Measurements from ENCODE around the gene RHOB. TPM values are rescaled to one million over a fixed set of nuclear protein-coding genes. Genes with fewer than 3 reads are reported as not detected.
"Not testable (repeated sequence)": the region's sequence is repeated elsewhere in the genome, so short reads cannot be mapped to it uniquely, and the experiment has no call there.

RHOB gene
- 199 TPM for total RNA-seq
- long read RNA-seq, transcript RHOB-201 (1 exons, 2,372 nt): major isoform, 157 of 158 reads
- long read RNA-seq, partial matches to known transcripts: 0 of 158 reads
- long read RNA-seq, other reads (novel, unspliced or antisense): 1 of 158 reads

DNA sequence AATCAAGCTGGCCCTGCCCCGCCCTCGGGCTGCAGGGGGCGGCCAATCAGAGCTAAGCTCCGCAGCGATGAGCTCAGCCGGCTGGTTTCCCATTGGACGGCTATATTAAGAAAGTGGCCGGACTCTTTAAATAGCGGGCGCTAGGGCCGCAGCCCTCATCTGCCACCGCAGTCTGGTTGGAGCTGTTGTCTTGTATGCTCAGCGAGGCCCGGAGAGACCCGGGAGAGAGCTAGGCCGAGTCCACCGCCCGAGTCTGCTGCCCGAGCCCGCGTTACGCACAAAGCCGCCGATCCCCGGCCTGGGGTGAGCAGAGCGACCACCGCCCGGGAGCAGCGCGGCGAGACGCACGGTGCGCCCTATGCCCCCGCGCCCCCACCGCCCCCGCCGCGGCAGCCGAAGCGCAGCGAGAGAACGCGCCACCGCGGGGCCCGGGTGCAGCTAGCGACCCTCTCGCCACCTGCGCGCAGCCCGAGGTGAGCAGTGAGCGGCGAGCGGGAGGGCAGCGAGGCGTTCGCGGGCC lies at the start of gene RHOB:
RHOB (plus strand) TSS at position 158 of the 520 bp plus-strand sequence. CDS start 392 bp downstream, outside the sequence.
- DNase-seq (peak; percentile 98), ATAC-seq (ENCODE audit: poor library complexity) (peak; percentile 89)
- intact Hi-C loops (cut with DNase I): no loop called here

DNA sequence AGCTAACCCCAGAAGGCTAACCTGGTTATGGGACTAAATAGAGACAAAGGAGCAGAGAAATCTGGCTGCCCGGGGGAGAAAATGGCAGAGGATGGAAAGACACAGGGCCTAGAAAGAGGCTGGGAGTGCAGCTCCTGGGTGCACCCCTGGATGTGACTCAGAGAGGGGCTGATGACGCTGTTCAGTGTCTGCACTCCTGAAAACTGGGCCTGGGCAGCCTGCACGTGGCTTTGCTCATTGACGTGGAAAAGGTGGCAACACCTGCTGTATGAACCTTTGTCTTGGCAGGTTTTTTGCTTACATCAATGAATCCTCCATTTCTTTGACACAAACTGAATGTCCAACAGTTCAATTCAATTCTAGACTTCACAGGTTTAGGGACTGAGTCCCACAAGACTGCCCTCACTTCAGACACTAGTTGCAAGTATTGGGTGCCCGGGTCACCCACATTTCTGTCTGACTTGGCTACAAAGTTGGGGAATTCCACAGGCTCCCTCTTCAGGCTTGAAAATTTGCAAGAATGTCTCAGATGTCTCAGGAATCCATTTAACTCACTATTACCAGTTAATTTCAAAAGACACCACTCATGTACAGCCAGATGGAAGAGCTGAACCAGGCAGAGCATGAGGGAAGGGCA lies 48.9 kb upstream of the RHOB start:
- ATAC-seq (ENCODE audit: poor library complexity): no peak
- DNase-seq: no peak
- intact Hi-C loops (cut with DNase I): no loop called here

DNA sequence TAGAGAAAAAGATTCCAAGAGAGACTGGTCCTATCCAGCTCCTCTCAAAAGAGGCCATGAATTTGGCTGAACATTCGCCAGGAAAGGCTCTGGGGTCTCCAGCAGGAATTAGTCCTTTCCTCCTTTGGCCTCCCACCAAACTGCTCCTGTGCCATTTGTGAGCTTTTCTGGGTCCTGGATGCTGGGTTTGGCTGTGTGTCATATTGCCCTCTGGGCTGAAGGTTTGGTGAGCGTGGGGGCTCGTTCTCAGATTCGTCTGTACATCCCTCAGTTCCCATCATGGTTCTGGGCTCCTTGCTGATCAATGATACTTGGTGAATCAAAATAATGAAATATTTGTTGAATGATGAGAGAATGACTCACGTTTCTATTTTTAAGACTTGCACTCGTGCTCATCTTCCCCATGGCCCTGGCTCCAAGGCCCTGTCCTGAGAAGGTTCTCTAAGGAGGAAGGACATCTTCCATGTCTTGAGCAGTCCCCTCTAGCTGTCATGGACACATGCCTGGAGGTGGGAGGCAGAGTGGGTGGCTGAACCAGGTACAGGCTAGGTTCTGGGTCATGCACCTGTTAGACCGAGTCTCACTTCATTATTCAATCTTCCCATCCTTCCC lies 47.8 kb upstream of the RHOB start:
- intact Hi-C loops (cut with DNase I): no loop called here
- DNase-seq: no peak
- no peak for ATAC-seq (ENCODE audit: poor library complexity)

DNA sequence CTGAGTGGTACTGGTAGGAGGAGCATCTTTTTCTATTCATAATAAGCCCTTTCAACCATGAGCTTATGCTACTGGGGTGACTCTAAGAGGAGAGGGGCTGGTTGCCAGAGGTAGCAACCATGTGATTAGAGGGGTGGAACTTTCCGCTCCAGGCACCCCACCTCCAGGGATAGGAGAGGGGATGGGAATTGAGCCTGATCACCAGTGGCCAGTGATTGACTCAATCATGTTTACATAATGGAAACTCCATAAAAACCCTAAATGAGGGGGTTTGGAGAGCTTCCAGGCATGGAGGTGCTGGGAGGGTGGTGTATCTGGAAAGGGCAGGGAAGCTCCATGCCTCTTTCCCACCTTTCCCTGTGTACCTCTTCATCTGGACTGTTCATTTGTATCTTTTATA lies 46.6 kb upstream of the RHOB start:
- ATAC-seq (ENCODE audit: poor library complexity): no peak
- no peak for DNase-seq
- intact Hi-C loops (cut with DNase I): no loop called here

DNA sequence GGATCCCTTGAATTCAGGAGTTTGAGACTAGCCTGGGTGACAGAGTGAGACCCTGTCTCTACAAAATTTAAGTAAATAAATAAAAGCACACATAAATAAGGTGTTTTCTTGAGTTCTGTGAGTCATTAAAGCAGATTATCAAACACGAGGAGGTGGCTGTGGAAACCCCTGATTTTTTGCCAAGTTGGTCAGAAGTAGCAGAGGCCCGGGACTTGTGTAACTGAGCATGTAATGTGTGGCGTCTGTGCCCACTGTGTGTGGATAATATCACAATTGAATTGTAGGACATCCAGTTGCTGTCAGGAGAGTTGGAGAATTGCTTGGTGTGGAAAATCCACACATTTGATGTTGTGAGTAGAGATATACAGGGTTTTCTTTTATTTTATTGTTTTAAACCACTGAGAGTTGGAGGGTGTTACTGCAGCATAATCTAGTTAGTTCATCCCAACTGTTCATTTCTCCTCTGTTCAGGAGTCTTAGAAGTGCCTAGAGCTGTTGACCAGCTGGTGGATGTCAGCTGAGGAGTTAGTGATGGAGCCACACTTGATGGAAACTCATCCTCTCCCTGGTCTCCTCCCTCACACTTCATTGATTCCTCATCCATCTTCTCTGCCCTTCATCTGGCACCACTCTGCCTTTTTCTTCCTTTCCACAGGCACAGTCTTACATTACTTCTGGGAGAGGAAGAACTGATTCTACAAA lies 45.9 kb upstream of the RHOB start:
- ATAC-seq (ENCODE audit: poor library complexity): no peak
- DNase-seq: no peak
- intact Hi-C loops (cut with DNase I): no loop called here

DNA sequence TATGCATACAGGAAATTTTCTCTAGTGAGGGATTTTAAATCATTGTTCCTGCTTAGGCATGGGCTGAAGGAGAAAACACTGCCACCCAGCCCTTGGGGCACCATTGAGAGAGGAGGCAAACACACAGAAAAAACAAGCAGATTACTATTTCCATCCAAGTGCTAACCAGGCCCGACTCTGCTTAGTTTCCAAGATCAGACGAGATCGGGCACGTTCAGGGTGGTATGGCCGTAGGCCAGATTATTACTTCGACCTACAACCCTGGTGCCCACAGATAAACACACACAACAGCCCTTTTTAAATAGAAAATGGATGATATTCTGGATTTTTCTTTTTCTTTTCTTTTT lies 45.4 kb upstream of the RHOB start:
- no peak for ATAC-seq (ENCODE audit: poor library complexity)
- intact Hi-C loops (cut with DNase I): no loop called here

DNA sequence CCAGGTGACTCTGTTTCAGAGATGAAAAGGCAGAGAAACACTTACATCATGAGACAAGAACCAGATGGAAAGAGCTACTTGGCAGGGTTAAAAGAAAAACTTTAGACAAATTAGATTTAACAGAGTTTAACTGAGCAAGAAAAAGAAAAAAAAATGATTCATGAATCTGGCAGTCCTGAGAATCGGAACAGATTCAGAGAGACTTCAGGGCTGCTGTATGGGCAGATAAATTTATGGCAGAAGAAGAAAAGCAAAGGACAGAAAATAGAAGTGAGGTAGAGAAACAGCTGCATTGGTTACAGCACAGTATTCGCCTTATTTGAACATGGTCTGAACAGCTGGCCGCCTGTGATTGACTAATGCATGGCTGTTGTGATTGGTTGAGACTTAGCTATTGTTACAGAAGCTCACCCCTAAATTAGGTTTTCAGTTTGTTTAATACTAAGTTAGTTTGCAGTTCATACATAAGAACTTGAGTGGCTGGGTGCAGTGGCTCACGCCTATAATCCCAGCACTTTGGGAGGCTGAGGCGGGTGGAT lies 43.0 kb upstream of the RHOB start:
- intact Hi-C loops (cut with DNase I): no loop called here
- ATAC-seq (ENCODE audit: poor library complexity) (no peak), DNase-seq (no peak)

More for the DNA sequence above, 45.4 kb upstream of the RHOB start:
- DNase-seq: no peak

DNA sequence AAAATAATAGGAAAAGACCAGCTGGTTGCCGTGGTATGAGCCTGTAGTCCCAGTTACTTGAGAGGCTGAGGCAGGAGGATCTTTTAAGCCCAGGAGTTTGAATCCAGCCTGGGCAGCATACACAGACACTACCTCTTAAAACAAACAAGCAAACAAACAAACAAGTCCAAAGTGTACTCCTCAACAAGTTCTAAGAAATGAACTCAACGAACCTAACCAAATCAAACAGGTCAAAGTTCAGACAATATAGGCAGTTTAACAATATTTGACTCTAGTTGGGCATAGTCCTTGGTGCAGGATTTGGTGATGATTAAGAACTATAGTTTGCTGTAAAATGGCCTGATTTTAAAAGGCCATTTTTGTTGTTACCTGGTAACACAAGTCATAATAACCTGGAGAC lies 41.9 kb upstream of the RHOB start:
- ATAC-seq (ENCODE audit: poor library complexity): no peak
- no peak for DNase-seq
- intact Hi-C loops (cut with DNase I): no loop called here

DNA sequence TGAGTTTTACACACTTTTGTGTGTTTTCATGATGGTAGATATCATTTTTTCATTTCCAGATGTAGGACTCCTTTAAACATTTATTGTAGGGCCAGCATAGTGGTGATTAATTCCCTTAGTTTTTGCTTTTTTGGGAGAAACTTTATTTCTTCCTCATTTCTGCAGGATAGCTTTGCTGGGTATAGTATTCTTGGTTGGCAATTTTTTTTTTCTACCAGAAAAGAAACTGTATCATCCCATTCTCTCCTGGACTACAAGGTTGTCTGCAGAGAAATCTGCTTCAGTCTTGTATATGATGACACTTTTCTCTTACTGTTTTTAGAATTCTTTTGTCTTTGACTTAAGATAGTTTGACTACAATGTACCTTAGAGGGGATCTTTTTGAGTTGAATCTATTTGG lies 37.8 kb upstream of the RHOB start:
- no peak for DNase-seq
- intact Hi-C loops (cut with DNase I): no loop called here
- ATAC-seq (ENCODE audit: poor library complexity): no peak

DNA sequence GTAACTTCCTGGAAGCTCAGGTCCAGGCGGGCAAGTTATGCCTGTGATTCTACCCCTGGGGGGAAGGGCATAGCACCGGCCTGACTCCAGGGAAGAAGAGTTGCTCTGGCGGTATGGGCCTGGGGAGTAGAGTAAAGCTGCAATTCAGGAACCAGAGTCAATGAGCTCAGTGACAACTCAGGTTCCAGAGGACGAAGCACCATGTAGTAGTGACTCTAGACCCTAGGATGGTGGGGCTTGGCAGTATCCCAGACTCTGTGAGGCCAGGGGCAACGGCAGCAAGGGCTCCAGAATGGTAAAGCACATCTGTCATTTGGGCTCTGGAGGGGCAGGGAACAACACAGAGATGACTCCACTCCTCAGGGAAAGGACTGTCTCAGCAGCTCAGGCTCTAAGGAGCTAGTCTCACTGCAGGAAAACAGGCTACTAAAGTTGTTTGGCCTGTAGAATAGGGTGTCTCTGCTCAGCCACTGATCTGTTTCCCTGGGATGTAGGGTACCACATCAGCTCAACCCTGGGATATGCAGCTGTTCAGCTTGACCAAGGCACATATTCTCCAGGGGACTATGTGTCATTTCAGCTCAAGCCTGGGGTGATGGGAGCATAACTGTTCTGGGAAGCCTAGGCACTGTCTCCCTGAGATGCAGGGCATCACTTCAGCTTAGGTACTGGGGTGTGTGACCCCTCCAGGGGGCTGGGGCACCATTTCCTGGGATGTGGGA lies 36.2 kb upstream of the RHOB start:
- intact Hi-C loops (cut with DNase I): no loop called here
- ATAC-seq (ENCODE audit: poor library complexity) (peak; percentile 42), DNase-seq (no peak)

DNA sequence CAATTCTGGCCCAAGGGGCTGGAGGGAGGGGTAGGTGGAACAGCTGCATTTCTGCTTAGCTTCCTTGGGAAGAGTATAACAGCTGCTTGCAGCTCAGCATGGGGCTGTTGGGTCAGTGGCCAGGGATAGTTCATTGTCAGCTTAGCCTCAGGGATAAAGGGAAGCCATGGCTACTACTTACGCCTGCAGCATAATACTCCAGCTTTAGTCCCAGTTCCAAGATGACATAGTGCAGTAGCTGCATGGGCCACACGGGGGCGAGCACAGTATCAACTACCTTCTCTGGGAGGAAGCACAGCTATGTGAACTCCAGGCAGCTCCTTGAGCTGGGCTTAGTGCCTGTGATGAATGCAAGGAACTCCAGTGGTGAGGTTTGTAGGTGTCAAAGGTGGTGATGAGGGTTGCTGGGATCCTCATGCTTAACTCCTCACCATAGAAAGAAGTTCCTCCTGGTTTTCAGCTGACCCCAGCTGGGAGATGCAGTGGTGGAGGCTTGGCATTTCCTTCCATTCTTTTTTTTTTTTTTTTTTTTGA lies 35.4 kb upstream of the RHOB start:
- ATAC-seq (ENCODE audit: poor library complexity) (peak; percentile 97), DNase-seq (peak; percentile 94)
- intact Hi-C loops (cut with DNase I): no loop called here

DNA sequence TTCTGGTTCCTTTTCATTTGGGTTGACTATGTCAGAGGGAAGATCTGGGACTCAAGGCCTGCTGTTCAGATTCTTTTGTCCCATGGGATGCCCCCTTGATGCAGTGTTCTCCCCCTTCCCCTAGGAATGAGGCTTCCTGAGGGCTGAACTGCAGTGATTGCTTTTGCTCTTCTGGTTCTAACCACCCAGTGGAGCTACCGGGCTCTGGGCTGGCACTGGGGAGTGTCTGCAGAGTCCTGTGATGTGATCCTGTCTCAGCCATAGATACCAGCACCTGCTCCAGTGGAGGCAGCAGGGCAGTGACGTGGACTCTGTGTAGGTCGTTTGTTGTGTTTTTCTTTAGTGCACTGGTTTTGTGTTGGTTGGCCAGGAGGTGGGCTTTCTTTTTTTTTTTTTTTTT lies 32.1 kb upstream of the RHOB start:
- intact Hi-C loops (cut with DNase I): no loop called here
- DNase-seq (no peak), ATAC-seq (ENCODE audit: poor library complexity) (no peak)

DNA sequence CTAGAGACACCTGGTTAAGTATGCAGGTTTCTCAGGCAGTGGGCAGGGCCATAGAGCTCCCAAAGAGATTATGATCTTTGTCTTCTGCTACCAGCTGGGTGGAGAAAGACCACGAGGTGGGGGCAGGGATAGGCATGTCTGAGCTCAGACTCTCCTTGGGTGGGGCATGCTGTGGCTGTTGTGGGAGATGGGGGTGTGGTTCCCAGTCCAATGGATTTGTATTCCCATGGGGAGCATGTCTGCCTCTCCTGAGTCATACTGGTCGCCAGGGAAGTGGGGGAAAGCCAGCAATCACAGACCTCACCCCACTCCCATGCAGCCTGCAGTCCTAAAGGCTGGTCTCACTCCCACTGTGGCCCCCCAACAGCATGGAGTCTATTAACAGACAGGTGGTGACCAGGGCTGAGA lies 31.4 kb upstream of the RHOB start:
- no peak for ATAC-seq (ENCODE audit: poor library complexity)
- intact Hi-C loops (cut with DNase I): no loop called here

DNA sequence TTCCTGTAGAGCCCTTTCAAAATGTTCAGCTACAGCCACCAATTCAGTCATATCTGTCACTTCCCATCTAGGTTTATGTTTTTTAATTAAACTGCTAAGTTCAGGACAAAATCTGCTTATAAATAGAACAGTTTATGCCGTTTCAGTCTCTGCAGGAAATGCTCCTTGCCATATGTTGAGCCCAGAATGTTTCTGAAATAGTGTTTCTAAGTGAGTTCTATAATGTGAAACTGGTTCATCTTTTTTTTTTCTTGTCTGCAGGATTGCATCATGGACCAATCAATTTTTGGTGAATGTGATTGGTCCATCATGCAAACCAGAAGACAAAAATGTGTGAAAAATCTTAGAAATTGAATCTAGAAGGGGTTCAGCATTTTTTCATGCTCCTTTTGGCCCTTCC lies 30.2 kb upstream of the RHOB start:
- DNase-seq (no peak), ATAC-seq (ENCODE audit: poor library complexity) (no peak)
- intact Hi-C loops (cut with DNase I): no loop called here

More for the DNA sequence above, 31.4 kb upstream of the RHOB start:
- DNase-seq: no peak

DNA sequence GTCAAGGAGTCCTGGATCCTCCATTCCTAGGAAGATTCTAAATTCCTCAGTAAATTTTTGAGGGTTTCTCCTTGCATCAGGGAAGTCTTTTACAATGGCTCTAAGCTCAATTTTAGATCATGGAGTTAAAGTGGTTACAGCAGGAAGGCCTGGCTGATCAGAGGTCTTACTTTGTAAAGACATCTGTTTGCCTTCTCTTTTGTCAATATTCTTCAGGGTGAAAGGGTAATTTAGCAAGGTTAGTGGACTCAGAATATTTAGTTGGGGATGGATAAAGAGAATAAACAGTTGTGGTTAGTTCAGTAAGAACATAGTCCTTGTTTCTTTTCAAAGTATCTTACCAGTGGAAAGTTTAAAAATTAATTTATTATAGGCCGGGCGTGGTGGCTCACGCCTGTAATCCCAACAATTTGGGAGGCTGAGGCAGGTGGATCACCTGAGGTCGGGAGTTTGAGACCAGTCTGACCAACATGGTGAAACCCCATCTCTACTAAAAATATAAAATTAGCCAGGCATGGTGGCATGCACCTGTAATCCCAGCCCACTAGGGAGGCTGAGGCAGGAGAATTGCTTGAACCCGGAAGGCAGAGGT lies 29.5 kb upstream of the RHOB start:
- intact Hi-C loops (cut with DNase I); ATAC-seq (ENCODE audit: poor library complexity); DNase-seq: not testable (repeated sequence)

DNA sequence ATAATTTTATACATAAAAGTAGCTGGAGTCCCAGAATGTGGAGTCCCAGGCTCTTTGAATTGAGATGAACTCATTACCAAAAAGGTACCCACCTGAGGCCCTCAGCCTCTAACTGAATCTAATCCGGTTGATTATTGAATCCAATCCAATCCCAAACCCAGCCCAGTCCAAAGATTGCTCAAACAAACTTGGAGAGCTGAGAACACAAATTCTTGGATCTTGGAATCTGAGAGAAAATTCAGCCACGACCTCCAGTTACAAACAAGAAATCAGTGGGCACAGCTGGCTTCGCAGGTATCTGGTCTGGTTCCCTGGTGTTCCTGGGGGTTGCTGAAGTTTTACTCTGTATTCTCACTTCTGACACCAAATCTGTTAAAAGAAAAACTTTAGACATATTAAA lies 28.4 kb upstream of the RHOB start:
- DNase-seq: no peak
- ATAC-seq (ENCODE audit: poor library complexity): no peak
- intact Hi-C loops (cut with DNase I): no loop called here

DNA sequence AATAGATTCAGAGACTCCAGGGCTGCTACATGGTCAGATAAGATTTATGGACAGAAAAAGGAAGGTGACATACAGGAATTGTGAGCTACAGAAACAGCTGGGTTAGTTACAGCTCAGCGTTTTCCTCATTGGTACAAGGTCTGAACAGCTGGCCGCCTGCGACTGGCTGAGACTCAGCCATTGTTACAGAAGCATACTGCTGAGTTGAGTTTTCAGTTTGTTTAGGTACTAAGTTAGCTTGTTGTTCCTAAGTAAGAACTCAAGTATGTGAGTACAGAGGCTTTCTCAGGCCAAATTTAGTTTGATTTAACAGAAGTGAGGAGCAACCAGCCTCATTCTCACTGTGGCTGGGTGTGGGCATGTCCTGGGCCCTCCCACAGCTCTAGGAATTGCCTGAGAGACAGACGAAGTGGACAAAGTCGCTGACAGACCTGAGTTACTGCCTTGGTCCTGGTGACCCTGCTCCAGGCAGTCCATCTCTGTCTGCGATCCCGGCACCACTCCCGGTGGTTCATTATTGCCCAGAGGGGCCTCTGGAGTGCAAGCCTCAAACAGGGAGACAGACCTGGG lies 27.8 kb upstream of the RHOB start:
- ATAC-seq (ENCODE audit: poor library complexity) (peak; percentile 40), DNase-seq (peak; percentile 67)
- intact Hi-C loops (cut with DNase I): no loop called here

DNA sequence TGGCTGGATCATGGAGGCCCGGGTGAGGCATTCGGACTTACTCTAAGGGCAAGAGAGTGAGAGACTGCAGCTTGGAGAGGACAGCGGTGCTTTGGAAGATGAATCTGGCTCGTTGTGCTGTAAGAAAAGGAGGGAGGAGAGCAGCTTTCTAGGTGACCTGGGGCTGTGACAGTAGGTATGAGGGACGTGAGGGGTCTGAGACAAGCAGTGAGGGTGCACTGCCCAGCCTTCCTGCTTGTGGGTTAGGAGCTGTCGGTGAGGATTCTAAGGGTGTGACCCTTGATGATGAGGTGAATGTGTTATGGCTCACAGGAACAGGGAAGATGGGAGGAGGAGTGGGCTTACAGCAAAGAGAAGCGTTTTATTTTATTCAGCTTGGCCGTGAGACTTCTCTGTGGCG lies 27.1 kb upstream of the RHOB start:
- intact Hi-C loops (cut with DNase I): no loop called here
- ATAC-seq (ENCODE audit: poor library complexity): no peak
- no peak for DNase-seq

Measured in Right ventricle myocardium superior (tissue), 1 donor.